Pulmonary artery endothelial cell (primary cell): Measurements from ENCODE around the gene DHRS12. TPM values are rescaled to one million over a fixed set of nuclear protein-coding genes. Genes with fewer than 3 reads are reported as not detected.
"Not testable (repeated sequence)": the region's sequence is repeated elsewhere in the genome, so short reads cannot be mapped to it uniquely, and the experiment has no call there.

Experiments used
- DNase-seq: peaks from one replicate; pipeline ENCODE4 v3.0.0-alpha.2; 2011; ENCODE audit warnings: low read depth, low spot score
- total RNA-seq: library from RNA; depleted of rRNA; stranded (reverse); fragments of >200 nt; gene quantifications from 2 replicates; pipeline ENCODE4 v1.2.3, GENCODE V29; 2014

DHRS12 gene
- total RNA-seq, 1 donor from 2014 or later: 7.3 TPM

GRCh38 chr13:51828730-51829567 is 25.0 kb upstream of the DHRS12 start:
- no peak for DNase-seq

DNA sequence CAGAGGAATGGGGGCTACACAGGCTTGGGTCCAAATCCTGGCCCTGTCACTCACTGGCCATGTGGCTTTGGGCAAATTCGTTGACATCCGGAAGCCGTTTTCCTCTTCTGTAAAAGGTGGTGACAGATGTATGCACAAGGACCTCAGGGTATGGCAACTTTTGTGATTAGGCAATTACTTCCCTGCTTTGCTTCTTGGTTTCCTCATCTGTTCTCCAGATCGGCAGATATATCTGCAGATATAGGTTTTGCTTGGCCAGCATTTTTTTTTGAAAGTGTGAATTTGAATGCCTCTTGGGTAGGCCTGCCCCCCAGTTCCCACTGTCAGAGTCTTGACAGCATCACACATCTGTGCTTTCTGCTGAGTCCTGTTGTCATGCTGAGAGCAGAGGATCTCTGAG is 23.3 kb upstream of the DHRS12 start:
- DNase-seq: no peak

DNA sequence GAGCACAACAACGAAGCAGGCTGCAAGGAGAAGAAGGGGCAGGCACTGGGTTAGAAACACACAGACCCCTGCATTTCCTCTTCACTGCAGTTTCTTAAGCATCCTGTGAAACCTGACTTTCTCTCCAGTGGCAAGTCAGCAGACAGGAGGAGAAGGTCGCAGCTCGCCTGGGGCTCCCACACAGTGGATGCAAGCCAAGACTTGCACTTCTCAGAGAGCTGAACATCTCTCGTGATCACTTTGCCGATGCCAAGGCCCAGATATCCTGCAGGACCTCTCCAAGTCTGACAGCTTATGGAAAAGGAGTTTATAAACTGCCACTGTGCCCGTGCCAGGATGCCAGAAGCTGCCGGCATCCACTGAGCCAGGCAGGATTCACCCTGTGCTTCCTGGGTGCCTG is 22.6 kb upstream of the DHRS12 start:
- DNase-seq: no peak

GRCh38 chr13:51825681-51826254 is 21.8 kb upstream of the DHRS12 start:
- DNase-seq: no peak

- no peak for DNase-seq
These were observed 21.2 kb upstream of the DHRS12 start for GRCh38 chr13:51825165-51825592.

DNA sequence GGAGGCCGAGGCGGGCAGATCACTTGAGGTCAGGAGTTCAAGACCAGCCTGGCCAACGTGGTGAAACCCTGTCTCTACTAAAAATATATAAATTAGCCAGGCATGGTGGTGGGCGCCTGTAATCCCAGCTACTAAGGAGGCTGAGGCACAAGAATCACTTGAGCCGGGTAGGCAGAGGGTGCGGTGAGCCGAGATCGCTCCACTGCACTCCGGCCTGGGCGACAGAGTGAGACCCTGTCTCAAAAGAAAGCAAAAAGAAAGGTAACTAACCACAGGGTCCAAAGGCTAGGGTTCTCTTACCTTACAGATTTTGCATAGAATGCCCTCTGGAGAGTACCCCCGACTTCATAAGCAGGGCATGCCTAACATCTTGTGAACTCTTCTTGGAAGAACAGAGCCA is 20.7 kb upstream of the DHRS12 start:
- not testable (repeated sequence) for DNase-seq

- DNase-seq: no peak
These were observed 19.9 kb upstream of the DHRS12 start for GRCh38 chr13:51823863-51824262.

GRCh38 chr13:51823359-51823758 is 19.4 kb upstream of the DHRS12 start:
- no peak for DNase-seq

DNA sequence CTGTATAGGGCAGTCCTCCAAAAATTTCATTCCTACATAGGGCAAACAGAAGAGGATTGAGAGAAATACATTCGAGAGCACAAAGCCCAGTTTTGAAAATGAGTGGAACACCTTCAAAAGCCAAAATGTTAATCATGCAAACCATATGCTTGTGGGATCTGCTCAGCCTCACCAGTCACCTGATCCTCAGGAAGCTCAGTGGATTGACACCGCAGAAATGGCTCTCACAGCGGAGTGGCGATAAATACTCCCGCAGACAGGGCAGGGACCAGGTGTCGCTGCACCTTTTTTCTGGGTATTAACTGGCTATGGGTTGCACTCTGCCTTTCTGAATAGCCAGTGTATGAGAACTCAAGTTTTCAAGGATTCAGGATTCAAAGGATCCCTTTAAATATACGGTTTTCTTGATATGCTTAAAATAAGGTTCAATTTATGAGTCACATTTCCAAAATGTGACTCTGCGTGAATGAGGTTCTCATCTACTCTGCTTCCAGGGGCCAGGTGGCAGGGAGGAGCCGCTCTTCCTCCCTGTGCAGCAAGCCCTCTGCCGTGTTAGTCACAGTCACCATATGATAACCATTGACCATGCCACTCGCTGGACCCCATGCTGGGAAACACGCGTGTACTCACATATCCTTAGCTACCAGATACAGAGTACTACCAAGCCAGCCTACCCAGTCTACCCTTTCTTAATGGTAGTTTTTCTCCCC is 18.3 kb upstream of the DHRS12 start:
- no peak for DNase-seq

- DNase-seq: no peak
These were observed 17.6 kb upstream of the DHRS12 start for GRCh38 chr13:51821606-51822005.

DNA sequence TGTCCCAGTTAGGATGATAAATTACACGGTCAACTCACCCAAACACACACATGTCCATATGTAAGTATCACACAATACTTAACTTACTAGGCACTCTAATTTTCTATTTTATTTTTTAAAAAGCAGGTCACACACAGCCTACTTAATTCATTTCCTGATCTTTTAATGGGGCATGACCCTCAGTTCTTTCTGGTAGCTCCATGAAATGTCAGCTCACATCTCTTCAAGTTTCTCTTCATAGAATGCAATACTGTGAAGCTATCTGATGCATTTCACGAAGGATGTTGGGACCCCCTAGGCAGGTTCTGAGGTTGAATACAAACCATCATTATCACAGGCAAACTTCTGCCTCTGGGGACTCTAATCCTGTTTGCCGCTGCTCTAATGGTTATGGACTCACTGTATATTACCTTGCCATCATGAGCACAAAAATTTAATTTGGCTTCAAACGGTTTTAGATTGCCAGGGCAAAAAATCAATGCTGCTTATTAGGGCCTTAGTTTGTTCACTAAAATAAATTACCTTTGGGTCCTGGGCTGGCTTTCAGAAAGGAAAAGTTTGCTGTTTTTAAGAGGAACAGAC is 16.1 kb upstream of the DHRS12 start:
- no peak for DNase-seq

- DNase-seq: no peak
These were observed 15.6 kb upstream of the DHRS12 start for GRCh38 chr13:51819544-51819943.

- no peak for DNase-seq
These were observed 15.0 kb upstream of the DHRS12 start for GRCh38 chr13:51818781-51819511.

- DNase-seq: no peak
These were observed 14.3 kb upstream of the DHRS12 start for GRCh38 chr13:51818276-51818675.

- no peak for DNase-seq
These were observed 13.8 kb upstream of the DHRS12 start for GRCh38 chr13:51817717-51818116.

GRCh38 chr13:51816604-51817249 is 12.8 kb upstream of the DHRS12 start:
- no peak for DNase-seq

DNA sequence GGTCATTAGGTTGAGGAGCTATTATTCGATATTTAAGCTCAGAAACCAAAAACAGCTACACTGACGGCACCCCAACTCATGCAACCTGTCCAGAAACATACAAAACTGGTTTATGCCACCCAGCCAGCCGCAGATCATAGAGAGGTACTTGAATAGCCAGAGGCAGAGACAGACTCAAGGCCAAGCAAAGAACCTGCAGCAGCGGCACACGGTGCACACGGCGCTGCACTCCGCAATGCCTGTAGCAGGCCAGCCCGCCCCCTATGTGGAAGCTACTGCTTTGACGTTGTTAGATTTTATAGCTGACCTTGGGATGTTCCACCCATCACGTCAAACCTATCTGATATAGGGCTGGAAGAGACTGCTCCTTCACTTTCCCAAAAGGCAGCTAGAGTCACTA is 11.9 kb upstream of the DHRS12 start:
- no peak for DNase-seq

DNA sequence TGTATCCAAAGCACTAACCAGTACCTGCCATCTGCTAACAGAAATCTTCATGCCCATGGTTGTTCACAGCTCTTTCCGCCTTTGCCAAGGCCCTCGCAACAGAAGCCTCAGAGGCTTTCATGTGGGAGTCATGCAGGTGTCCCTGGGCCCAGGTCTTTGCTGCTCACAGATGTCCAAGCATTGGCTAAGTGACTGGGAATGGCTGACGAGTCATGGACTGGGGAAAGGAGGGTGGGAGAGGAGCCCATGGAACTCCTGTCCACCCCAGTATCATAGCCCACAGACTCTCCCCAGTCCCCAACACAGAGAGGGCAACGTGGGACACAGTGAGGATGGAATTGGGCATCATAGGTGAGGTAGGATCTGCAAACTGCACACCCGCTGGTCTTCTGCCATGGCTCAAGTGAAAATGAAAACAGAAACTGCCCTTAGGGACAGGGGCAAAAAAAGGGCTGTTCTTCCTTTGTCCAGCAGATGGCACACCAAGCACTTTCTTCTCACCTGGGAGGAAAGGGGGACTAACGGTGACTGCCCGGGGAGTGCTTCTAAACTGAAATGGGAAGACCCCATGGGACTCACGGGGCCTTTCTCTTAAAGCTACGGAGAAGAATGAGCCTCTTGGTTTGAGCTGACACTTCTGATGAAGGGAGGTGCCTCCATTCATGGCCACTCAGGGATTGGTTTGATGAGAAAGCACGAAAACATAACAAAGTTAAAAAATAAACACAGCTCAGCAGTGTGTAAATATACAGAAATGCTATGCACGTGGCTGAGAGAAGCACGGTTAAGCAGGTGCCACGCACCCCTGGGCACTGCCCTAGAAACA is 11.1 kb upstream of the DHRS12 start:
- no peak for DNase-seq

- DNase-seq: no peak
These were observed 10.1 kb upstream of the DHRS12 start for GRCh38 chr13:51814071-51814470.

GRCh38 chr13:51811920-51812451 is 8.0 kb upstream of the DHRS12 start:
- no peak for DNase-seq
